ENCODE data around the gene ISCA1. TPM values are rescaled to one million over a fixed set of nuclear protein-coding genes. Genes with fewer than 3 reads are reported as not detected.

Gene ISCA1
- total RNA-seq, 1 experiment from 2014 or later, result 60.6 TPM

- no peak for DNase-seq (ENCODE audit: low read depth)
- in situ Hi-C loops (cut with HindIII; ENCODE audit: low pct_unique_long_range_greater_than_20kb, low sequenced_read_pairs), result no loop called here
Measured at GRCh38 chr9:86250123-86250522, 32.2 kb downstream of the ISCA1 start.

- in situ Hi-C loops (cut with HindIII; ENCODE audit: low pct_unique_long_range_greater_than_20kb, low sequenced_read_pairs), result no loop called here
- DNase-seq (ENCODE audit: low read depth), result no peak
Measured at GRCh38 chr9:86248746-86249145, 33.6 kb downstream of the ISCA1 start.

- in situ Hi-C loops (cut with HindIII; ENCODE audit: low pct_unique_long_range_greater_than_20kb, low sequenced_read_pairs), result no loop called here
- DNase-seq (ENCODE audit: low read depth), result no peak
Measured at GRCh38 chr9:86246752-86247161, 35.6 kb downstream of the ISCA1 start.

DNA sequence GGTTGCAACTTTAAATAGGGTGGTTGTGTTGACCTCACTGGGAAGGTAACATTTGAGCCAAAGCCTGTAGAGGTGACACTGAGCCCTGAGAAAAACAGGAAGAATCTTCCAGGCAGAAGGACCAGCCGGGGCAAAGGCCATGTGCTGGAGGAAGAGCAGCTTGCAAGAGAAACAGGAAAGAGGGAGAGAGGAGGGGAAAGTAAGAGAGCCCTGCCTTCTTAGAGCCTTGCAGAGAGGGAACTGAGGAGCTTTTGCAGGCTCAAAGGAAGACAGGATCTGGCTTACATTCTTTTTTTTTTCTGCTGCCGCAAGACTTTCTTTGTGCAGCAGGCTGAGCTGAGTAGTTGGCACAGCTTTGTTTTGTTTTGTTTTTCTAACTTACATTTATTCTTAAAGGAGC, 40.3 kb downstream of the ISCA1 start:
- in situ Hi-C loops (cut with HindIII; ENCODE audit: low pct_unique_long_range_greater_than_20kb, low sequenced_read_pairs), result no loop called here
- DNase-seq (ENCODE audit: low read depth), result no peak

DNA sequence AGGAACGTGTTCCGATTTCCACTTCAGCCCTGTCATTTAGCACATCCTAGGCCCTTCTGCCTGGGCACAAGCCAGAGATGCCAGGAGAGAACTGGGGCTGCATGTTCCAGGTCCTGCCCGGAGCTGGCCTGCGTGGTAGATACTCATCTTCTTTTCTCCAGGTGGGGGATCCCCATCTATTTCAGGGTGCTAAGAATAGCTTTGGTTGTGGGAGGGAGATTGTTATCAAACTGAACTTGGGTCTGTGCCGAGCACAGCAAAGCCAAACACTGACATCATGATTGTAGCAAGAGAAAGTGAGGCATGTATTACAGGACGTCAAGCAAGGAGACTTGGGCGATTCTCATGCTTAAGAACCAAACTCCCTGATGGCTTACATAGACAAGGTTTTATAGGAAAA, 41.1 kb downstream of the ISCA1 start:
- no peak for DNase-seq (ENCODE audit: low read depth)
- in situ Hi-C loops (cut with HindIII; ENCODE audit: low pct_unique_long_range_greater_than_20kb, low sequenced_read_pairs), result no loop called here

DNA sequence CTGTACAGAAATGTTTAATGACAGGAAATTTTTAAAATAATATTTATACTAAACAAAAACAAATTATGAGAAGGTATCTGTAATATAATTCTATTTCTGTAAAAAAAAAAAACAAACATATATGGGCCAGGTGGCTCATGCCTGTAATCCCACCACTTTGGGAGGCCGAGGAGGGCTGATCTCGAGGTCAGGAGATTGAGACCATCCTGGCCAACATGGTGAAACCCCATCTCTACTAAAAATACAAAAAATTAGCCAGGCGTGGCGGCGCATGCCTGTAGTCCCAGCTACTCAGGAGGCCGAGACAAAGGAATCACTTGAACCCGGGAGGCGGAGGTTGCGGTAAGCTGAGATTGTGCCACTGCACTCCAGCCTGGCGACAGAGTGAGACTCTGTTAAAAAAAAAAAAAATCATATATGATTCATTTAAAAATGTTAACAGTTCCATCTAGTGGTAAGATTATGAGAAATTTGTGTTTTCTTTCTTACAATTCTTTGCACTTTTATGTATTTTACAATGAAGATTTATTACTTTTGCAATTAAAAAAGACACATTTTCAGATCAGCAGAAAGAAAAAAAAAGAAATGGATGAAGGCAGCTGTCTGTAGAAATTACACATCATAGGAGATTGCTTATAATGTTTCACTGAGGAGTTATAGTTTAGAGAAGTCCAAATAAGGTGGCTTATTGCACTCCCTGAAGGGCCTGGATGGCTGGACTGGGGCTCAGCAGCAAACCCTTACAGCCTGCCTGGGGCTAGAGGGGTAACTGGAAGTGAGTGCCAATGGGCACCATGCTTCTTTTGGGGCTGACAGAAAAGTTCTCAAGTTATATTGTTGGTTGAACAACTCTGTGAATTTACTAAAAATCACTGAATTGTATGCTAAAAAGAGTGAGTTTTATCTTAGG, 43.2 kb downstream of the ISCA1 start:
- in situ Hi-C loops (cut with HindIII; ENCODE audit: low pct_unique_long_range_greater_than_20kb, low sequenced_read_pairs), result no loop called here
- DNase-seq (ENCODE audit: low read depth), result no peak

DNA sequence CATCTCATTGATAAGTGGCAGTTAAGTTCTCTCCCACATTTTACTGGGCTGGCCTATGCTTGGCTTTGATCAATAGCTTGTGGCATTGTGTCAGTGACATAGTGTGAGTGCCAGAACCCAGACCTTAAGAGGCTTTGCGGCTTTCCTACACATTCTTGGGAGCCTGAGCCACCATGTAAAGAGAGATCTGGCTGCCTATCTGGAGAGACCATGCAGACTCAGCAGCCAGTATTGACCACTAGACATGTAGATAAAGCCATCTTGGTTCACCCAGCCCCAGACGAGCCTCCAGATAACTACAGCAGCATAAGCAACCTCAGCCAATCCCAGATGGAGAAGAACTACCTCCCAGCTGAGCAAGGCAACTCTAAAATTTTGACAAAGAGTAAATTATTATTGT, 51.5 kb downstream of the ISCA1 start:
- in situ Hi-C loops (cut with HindIII; ENCODE audit: low pct_unique_long_range_greater_than_20kb, low sequenced_read_pairs), result no loop called here
- no peak for DNase-seq (ENCODE audit: low read depth)

- in situ Hi-C loops (cut with HindIII; ENCODE audit: low pct_unique_long_range_greater_than_20kb, low sequenced_read_pairs), result no loop called here
- no peak for DNase-seq (ENCODE audit: low read depth)
Measured at GRCh38 chr9:86222667-86223066, 59.7 kb downstream of the ISCA1 start.

DNA sequence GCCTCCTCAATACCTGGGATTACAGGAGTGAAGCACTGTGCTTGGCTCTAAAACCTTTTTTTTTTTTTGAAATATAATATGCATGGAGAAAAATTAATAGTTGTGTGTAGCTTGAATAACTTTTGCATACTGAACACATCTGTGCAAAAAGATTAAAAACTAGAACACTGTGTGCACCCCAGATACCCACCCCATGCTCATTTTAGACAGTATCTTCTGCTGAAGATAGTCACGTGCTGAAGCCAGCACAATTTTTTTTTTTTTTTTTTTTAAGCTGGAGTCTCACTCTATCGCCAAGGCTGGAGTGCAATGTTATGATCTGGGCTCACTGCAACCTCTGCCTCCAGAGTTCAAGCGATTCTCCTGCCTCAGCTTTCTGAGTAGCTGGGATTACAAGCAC, 62.7 kb downstream of the ISCA1 start:
- in situ Hi-C loops (cut with HindIII; ENCODE audit: low pct_unique_long_range_greater_than_20kb, low sequenced_read_pairs), result no loop called here
- DNase-seq (ENCODE audit: low read depth), result no peak

DNA sequence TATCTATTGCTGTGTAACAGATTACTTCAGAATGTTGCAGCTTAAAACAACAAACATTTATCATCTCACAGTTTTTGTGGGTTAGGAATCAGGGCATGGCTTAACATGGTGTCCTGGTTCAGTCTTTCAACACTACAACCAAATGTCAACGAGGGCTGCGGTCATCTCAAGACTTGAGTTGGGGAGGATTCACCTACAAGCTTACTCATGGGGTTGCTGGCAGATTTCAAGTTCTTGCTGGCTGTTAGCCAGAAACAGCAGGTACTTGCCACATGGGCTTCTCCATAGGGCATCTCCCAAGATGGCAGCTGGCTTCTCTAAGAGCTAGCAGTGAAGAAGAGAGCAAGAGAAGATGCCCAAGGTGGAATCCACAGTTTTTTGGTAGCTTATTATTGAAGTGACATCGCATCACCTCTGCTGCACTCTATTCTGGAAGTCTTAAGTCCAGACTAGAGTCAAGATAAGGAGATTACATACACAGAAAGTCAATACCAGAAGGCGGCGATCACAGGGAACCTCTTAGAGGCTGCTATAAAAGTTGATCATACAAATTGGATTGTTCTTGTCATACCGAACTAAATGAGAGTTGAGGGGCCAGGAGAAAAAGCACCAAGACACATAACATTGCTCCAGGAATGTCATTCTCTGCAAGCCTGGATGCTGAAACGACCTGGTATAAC, 65.1 kb downstream of the ISCA1 start:
- in situ Hi-C loops (cut with HindIII; ENCODE audit: low pct_unique_long_range_greater_than_20kb, low sequenced_read_pairs), result no loop called here
- DNase-seq (ENCODE audit: low read depth), result no peak

Other genes with a start within 250 kb of the ISCA1 start
- gene GOLM1, start 183.0 kb downstream of the ISCA1 start, total RNA-seq (2014; rRNA removed; shearing (Covaris generic); ENCODE audit: low replicate concordance), result 44.4 and 57.4 TPM in 2 replicates
- not detected in 2 replicates for gene C9orf153, start 22.9 kb downstream of the ISCA1 start, total RNA-seq (2014; rRNA removed; shearing (Covaris generic); ENCODE audit: low replicate concordance)
- gene TUT7, start 71.9 kb upstream of the ISCA1 start, total RNA-seq (2014; rRNA removed; shearing (Covaris generic); ENCODE audit: low replicate concordance), result 3.4 and 8.8 TPM in 2 replicates